ENCODE data around the gene PRSS2.

Gene PRSS2

DNA sequence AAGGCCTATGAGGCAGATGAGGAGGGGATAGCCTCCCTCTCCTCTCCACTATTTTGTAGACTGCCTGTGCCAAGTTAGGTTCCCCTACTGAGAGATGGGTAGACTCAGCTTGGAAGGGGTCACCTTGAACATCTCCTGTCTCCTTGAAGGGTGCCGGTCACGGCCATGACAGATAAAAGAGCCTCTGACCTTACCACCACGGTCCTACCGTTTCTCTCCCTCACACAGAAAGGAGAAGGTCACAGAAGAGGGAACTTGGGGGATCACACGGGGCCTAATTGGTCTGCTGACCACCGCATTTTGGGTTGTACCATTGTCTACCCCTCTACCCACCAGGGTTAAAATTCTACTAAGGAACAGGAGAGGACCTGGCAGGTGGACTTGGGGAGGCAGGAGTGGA is 17.0 kb downstream of the PRSS2 start:
- no peak for DNase-seq

GRCh38 chr7:142788303-142789289 is 17.8 kb downstream of the PRSS2 start:
- no peak for DNase-seq

DNA sequence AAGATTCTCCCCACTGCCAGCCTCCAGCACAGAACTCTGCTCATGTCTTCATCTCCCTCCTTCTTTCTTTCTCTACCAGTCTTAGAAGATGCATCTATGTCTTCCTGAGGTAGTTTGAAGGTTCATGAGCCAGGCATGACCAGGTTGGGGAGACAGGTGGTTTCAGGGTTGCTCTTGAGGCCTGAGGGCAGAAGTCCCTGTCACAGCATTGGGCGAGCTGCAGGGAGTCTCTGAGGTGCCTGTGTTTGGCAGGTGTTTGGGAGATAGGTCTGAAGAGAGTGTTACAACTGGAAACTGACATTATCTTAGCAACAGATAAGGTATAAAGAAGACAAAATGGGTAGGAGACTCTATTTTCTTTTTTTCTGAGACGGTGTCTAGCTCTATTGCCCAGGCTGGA is 18.7 kb downstream of the PRSS2 start:
- DNase-seq = no peak

DNA sequence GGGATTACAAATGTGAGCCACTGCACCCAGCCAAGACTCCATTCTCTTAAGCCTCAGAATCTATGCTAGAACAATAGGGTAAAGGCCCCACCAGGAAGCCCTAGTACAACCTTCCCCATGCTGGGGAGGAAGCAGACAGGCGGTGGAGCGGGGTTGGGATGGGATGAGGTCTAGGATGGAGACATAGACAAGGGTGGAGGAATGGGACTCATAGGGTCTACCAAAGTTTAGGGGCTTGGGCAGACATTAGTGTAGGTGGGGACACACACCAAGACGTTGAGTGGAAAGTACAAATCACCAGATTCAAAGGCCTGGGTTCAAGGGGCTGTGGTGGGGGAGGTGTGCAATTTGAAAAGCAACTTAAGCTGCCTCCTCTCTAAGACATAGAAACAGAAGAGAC is 19.3 kb downstream of the PRSS2 start:
- no peak for DNase-seq

GRCh38 chr7:142790555-142790954 is 19.8 kb downstream of the PRSS2 start:
- no peak for DNase-seq

DNA sequence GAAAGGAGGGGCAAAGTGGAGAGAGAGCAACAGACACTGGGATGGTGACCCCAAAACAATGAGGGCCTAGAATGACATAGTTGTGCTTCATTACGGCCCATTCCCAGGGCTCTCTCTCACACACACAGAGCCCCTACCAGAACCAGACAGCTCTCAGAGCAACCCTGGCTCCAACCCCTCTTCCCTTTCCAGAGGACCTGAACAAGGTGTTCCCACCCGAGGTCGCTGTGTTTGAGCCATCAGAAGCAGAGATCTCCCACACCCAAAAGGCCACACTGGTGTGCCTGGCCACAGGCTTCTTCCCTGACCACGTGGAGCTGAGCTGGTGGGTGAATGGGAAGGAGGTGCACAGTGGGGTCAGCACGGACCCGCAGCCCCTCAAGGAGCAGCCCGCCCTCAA is 20.7 kb downstream of the PRSS2 start:
- DNase-seq = no peak

DNA sequence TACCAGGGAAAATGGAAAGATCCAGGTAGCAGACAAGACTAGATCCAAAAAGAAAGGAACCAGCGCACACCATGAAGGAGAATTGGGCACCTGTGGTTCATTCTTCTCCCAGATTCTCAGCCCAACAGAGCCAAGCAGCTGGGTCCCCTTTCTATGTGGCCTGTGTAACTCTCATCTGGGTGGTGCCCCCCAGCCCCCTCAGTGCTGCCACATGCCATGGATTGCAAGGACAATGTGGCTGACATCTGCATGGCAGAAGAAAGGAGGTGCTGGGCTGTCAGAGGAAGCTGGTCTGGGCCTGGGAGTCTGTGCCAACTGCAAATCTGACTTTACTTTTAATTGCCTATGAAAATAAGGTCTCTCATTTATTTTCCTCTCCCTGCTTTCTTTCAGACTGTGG is 21.4 kb downstream of the PRSS2 start:
- no peak for DNase-seq

GRCh38 chr7:142792593-142792992 is 21.8 kb downstream of the PRSS2 start:
- DNase-seq = no peak

DNA sequence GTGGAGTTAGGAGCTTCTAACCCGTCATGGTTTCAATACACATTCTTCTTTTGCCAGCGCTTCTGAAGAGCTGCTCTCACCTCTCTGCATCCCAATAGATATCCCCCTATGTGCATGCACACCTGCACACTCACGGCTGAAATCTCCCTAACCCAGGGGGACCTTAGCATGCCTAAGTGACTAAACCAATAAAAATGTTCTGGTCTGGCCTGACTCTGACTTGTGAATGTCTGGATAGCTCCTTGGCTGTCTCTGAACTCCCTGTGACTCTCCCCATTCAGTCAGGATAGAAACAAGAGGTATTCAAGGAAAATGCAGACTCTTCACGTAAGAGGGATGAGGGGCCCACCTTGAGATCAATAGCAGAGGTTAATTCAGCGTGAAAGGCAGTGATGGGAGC is 22.4 kb downstream of the PRSS2 start:
- DNase-seq = no peak

DNA sequence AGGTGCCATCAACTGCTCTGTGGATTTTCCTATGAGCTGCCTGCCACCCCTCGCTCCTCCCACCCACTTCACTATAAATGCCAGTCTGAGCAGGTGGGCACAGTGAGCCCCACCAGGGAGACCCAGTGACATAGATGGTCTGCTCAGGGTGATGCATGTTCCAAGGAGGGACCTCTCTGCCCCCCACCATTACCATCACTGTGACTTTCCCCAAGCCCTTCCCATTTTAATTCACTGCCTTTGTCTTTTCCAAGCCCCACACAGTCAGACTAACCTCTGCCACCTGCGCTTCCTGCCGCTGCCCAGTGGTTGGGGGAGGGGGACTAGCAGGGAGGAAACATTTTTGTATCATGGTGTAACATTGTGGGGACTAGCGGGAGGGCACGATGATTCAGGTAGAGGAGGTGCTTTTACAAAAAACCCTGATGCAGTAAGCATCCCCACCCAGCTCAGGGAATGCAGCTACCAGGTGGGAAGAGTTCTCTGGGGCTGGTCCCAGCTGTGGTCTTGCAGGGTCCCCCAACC is 24.6 kb downstream of the PRSS2 start:
- DNase-seq = no peak

DNA sequence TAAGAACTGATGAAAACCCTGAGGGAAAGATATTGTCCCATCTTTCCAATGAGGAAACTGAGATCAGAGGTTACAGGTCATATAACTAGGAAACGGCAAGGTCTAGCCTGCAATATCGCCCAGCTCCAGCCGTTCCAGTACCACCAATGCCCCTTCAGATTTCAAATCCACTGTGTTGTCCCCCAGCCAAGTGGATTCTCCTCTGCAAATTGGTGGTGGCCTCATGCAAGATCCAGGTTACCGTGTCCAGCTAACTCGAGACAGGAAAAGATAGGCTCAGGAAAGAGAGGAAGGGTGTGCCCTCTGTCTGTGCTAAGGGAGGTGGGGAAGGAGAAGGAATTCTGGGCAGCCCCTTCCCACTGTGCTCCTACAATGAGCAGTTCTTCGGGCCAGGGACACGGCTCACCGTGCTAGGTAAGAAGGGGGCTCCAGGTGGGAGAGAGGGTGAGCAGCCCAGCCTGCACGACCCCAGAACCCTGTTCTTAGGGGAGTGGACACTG is 25.3 kb downstream of the PRSS2 start:
- DNase-seq = no peak

DNA sequence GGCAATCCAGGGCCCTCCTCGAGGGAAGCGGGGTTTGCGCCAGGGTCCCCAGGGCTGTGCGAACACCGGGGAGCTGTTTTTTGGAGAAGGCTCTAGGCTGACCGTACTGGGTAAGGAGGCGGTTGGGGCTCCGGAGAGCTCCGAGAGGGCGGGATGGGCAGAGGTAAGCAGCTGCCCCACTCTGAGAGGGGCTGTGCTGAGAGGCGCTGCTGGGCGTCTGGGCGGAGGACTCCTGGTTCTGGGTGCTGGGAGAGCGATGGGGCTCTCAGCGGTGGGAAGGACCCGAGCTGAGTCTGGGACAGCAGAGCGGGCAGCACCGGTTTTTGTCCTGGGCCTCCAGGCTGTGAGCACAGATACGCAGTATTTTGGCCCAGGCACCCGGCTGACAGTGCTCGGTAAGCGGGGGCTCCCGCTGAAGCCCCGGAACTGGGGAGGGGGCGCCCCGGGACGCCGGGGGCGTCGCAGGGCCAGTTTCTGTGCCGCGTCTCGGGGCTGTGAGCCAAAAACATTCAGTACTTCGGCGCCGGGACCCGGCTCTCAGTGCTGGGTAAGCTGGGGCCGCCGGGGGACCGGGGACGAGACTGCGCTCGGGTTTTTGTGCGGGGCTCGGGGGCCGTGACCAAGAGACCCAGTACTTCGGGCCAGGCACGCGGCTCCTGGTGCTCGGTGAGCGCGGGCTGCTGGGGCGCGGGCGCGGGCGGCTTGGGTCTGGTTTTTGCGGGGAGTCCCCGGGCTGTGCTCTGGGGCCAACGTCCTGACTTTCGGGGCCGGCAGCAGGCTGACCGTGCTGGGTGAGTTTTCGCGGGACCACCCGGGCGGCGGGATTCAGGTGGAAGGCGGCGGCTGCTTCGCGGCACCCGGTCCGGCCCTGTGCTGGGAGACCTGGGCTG is 26.0 kb downstream of the PRSS2 start:
- no peak for DNase-seq

- DNase-seq = no peak
Measured at GRCh38 chr7:142797391-142798377, 26.9 kb downstream of the PRSS2 start.

DNA sequence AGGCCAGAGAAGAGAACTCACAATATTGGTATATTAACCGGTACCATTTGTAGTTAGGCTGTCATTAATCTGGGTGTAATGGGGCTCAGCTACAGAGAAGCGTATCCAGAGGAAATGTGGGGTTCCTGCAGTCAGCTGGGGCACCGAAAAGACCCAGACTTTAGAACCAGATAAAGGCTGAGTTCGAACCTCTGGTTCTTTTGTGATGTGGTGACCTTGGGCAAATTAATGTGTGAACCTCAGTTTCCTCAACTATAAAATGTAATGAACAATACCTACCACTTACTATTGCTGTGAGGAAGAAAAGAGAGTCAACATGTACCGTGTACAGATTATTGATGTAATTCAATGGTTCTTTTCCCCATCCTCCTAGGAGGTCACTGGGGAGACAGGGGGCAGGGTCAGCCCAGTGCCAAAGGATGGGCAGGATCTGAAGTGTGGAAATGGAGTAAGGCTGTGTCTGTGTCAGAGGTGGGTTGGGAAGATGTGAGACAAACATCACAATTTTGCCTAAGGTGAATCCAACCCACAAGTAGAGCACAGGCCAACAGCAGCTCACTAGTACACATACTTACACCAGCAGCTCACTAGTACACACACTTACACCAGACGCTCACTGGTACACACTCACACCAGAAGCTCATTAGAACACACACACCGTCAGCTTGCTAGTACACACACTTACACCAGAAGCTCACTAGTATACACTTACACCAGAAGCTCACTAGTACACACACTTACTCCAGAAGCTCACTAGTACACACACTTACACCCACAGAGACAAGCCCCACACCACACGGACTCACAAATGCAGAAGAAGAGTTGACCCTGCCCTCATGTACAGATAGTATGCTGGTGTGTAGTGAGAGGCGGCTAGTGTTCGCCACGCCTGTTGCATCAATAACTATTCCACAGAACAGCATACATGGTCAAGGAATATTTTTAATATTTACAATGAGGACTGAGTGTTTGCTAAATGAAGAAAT is 28.0 kb downstream of the PRSS2 start:
- DNase-seq = no peak

DNA sequence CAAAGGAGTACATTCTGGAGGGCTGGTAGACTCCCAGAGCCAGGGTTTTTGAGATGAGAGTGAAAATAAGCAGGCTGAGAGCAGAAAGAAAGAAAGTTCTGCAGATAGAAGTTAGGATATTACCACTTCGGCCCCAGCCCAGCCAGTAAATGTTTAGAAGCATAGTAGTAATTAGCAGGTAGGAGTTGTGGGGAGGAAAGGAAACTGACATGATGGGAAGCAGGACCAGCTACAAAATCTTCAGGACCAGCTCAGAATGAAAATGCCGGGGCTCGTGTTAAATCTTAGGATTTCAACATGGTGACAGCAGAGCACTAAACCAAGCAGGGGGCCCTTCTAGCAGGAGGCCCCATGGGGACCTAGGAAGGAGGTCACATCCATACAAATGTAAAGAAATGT is 28.7 kb downstream of the PRSS2 start:
- no peak for DNase-seq

- DNase-seq = no peak
Measured at GRCh38 chr7:142800088-142800487, 29.3 kb downstream of the PRSS2 start.

DNA sequence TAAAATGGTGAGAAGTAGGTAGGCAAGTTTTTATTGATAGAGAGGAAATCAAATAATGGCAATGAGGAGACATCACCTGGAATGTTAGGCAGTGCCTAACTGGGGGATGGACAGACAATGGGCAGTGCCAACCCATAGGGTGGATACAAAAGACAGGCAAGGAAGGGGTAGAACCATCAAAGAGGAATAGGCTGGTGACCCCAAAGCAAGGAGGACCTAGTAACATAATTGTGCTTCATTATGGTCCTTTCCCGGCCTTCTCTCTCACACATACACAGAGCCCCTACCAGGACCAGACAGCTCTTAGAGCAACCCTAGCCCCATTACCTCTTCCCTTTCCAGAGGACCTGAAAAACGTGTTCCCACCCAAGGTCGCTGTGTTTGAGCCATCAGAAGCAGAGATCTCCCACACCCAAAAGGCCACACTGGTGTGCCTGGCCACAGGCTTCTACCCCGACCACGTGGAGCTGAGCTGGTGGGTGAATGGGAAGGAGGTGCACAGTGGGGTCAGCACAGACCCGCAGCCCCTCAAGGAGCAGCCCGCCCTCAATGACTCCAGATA is 30.0 kb downstream of the PRSS2 start:
- DNase-seq = no peak

DNA sequence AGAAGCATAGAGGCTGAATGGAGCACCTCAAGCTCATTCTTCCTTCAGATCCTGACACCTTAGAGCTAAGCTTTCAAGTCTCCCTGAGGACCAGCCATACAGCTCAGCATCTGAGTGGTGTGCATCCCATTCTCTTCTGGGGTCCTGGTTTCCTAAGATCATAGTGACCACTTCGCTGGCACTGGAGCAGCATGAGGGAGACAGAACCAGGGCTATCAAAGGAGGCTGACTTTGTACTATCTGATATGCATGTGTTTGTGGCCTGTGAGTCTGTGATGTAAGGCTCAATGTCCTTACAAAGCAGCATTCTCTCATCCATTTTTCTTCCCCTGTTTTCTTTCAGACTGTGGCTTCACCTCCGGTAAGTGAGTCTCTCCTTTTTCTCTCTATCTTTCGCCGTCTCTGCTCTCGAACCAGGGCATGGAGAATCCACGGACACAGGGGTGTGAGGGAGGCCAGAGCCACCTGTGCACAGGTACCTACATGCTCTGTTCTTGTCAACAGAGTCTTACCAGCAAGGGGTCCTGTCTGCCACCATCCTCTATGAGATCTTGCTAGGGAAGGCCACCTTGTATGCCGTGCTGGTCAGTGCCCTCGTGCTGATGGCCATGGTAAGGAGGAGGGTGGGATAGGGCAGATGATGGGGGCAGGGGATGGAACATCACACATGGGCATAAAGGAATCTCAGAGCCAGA is 31.0 kb downstream of the PRSS2 start:
- DNase-seq = no peak

GRCh38 chr7:142802301-142802700 is 31.5 kb downstream of the PRSS2 start:
- no peak for DNase-seq

DNA sequence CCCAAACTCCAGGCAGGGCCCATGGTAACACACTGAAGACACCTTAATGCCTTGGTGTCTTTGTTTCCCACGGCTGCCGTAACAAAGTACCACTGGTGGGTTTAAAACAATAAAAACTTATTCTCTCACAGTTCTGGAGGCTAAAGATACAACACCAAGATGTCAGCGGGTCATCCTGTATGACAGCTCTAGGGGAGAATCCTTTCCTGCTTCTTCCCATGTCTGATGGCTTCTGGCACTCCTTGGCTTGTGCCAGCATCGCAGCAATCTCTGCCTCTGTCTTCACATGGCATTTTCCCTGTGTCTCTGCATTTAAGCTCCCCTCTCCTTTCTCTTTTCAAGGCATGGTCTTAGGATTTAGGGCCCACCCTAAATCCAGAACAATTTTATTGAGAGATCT is 33.1 kb downstream of the PRSS2 start:
- DNase-seq = no peak

Measured in NCI-H2107 (cell line).